VCaP (cell line): ENCODE results near the gene CLEC4D.
A peak's percentile ranks its signal among the peaks of the same experiment; 100 is the strongest.

Experiments used
- H3K27ac ChIP-seq: fragments of 450-650 bp; 2 replicates; pipeline ENCODE4 v1.5.1; 2017
- CTCF ChIP-seq: fragments of 450-650 bp; conservative IDR thresholded peaks from 2 replicates; pipeline ENCODE4 v1.5.1; 2017; ENCODE audit warnings: mild to moderate bottlenecking, moderate library complexity

The CLEC4D gene

GRCh38 chr12:8513256-8513655, at the start of gene CLEC4D:
Gene CLEC4D (plus strand): TSS chr12:8513503. CDS start chr12:8513733, 230 bp downstream.
- no peak within 1 kb of the TSS for H3K27ac ChIP-seq
- no peak for TF ChIP-seq CTCF

- no peak overlapping the region for H3K27ac ChIP-seq
- no peak for TF ChIP-seq CTCF
Measured at GRCh38 chr12:8465301-8465996, 47.9 kb upstream of the CLEC4D start.

- TF ChIP-seq CTCF = no peak
- H3K27ac ChIP-seq = no peak overlapping the region
Measured at GRCh38 chr12:8466241-8466640, 47.1 kb upstream of the CLEC4D start.

- no peak for TF ChIP-seq CTCF
- H3K27ac ChIP-seq = no peak overlapping the region
Measured at GRCh38 chr12:8471090-8471489, 42.2 kb upstream of the CLEC4D start.

GRCh38 chr12:8475508-8476203, 37.6 kb upstream of the CLEC4D start:
- H3K27ac ChIP-seq = no peak overlapping the region
- TF ChIP-seq CTCF = no peak

- TF ChIP-seq CTCF = no peak
- H3K27ac ChIP-seq = peak overlapping the region; percentile 50
Measured at GRCh38 chr12:8482571-8483061, 30.7 kb upstream of the CLEC4D start.

- peak overlapping the region; percentile 50 for H3K27ac ChIP-seq
Measured at GRCh38 chr12:8483079-8483478, 30.2 kb upstream of the CLEC4D start.

More at GRCh38 chr12:8483079-8483478, 30.2 kb upstream of the CLEC4D start:
- TF ChIP-seq CTCF = no peak
